Endodermal cell (in vitro differentiated cells): Measurements from ENCODE around the gene ZCCHC4. TPM values are rescaled to one million over a fixed set of nuclear protein-coding genes. Genes with fewer than 3 reads are reported as not detected.

Source experiments
- DNase-seq: peaks from one replicate; pipeline ENCODE4 v3.0.0-alpha.2; 2017
- H3K27ac ChIP-seq: 2 replicates; pipeline ENCODE4 v1.5.1; 2013; ENCODE audit warnings: mild to moderate bottlenecking, low read depth, low read length, moderate library complexity
- H3K27me3 ChIP-seq: 2 replicates; pipeline ENCODE4 v1.6.1; 2013; ENCODE audit warnings: mild to moderate bottlenecking, low read length, moderate library complexity; ENCODE audit not compliant: insufficient read depth, control insufficient read depth, poor library complexity, severe bottlenecking
- H3K36me3 ChIP-seq: 2 replicates; pipeline ENCODE4 v1.7.0; 2013; ENCODE audit warnings: mild to moderate bottlenecking, low read length, moderate library complexity; ENCODE audit not compliant: control insufficient read depth, insufficient read depth
- H3K4me1 ChIP-seq: one replicate; pipeline ENCODE4 v1.7.0; 2013; ENCODE audit warnings: low read length; ENCODE audit not compliant: control insufficient read depth, insufficient read depth
- H3K4me3 ChIP-seq: 2 replicates; pipeline ENCODE4 v1.5.1; 2013; ENCODE audit warnings: mild to moderate bottlenecking, low read length, moderate library complexity
- H3K9ac ChIP-seq: 2 replicates; pipeline ENCODE4 v1.6.1; 2013; ENCODE audit warnings: mild to moderate bottlenecking, low read length, moderate library complexity; ENCODE audit not compliant: poor library complexity, severe bottlenecking; ENCODE audit errors: extremely low read depth
- H3K9me3 ChIP-seq: 2 replicates; pipeline ENCODE4 v1.6.1; 2013; ENCODE audit warnings: mild to moderate bottlenecking, low read length, moderate library complexity; ENCODE audit not compliant: control insufficient read depth
- H3K27ac Mint-ChIP-seq: 2 replicates; pipeline ENCODE4 v1.8.0; 2020; ENCODE audit warnings: mixed read lengths
- H3K27me3 Mint-ChIP-seq: 2 replicates; pipeline ENCODE4 v1.8.0; 2021; ENCODE audit warnings: mild to moderate bottlenecking, mixed read lengths; ENCODE audit not compliant: insufficient read depth
- H3K36me3 Mint-ChIP-seq: 2 replicates; pipeline ENCODE4 v1.8.0; 2020; ENCODE audit warnings: low read depth, mixed read lengths
- H3K4me1 Mint-ChIP-seq: 2 replicates; pipeline ENCODE4 v1.8.0; 2020; ENCODE audit warnings: mixed read lengths
- H3K4me3 Mint-ChIP-seq: 2 replicates; pipeline ENCODE4 v1.8.0; 2020; ENCODE audit warnings: mild to moderate bottlenecking, moderate library complexity, mixed read lengths
- H3K9me3 Mint-ChIP-seq: 2 replicates; pipeline ENCODE4 v1.8.0; 2020; ENCODE audit warnings: mild to moderate bottlenecking, mixed read lengths
- WGBS, 2 experiments: methylation state at CpG; one replicate each; pipeline versions ENCODE4 v1.1.5 to v1.1.7; 2013; ENCODE audit warnings: missing lambda C conversion rate in 2 of 2, mixed read lengths in 1 of 2; ENCODE audit not compliant: insufficient coverage in 1 of 2, insufficient read length in 1 of 2; 5-methylcytosine and 5-hydroxymethylcytosine counted together
- total RNA-seq, 2 donors: library from RNA; stranded (reverse); fragmentation: NEBNext Ultra II Directional in 1 of 2; extraction: Animal tissue kit (Norgen Biotek cat#: 25700) in 1 of 2; gene quantifications; 2 replicates in 1 of 2; 3 replicates in 1 of 2; pipeline ENCODE4 v1.2.1, GENCODE V29; 2021
- TF ChIP-seq, protein P1 (sequence below): fragments of 200-600 bp; sonication (generic); conservative IDR thresholded peaks from 2 replicates; pipeline ENCODE4 v1.5.0; 2021; ENCODE audit warnings: antibody characterized with exemption, mild to moderate bottlenecking

Gene ZCCHC4
- total RNA-seq, 2 donors from 2014 or later: 11.1 to 19.7 TPM

- DNase-seq: no peak
These were observed 93.6 kb downstream of the ZCCHC4 start for GRCh38 chr4:25406081-25406692.

GRCh38 chr4:25410820-25411529, 98.4 kb downstream of the ZCCHC4 start:
- no peak overlapping the region for H3K4me3 Mint-ChIP-seq
- Histone ChIP-seq H3K36me3 (peaks cover 89% of the 10 kb centered on the region), H3K27ac (no peak overlapping the region), H3K4me3 (no peak overlapping the region), H3K4me1 (no peaks in the 10 kb centered on the region), H3K27me3 (no peaks in the 10 kb centered on the region), H3K9me3 (no peaks in the 10 kb centered on the region), H3K9ac (no peak overlapping the region)
- H3K9me3 Mint-ChIP-seq: no peaks in the 10 kb centered on the region
- H3K27me3 Mint-ChIP-seq: no peaks in the 10 kb centered on the region
- WGBS, 2 experiments: 90 to 93% methylated on average over 4 of the region's 4 CpGs
- no peak for DNase-seq
- TF ChIP-seq, protein P1, sequence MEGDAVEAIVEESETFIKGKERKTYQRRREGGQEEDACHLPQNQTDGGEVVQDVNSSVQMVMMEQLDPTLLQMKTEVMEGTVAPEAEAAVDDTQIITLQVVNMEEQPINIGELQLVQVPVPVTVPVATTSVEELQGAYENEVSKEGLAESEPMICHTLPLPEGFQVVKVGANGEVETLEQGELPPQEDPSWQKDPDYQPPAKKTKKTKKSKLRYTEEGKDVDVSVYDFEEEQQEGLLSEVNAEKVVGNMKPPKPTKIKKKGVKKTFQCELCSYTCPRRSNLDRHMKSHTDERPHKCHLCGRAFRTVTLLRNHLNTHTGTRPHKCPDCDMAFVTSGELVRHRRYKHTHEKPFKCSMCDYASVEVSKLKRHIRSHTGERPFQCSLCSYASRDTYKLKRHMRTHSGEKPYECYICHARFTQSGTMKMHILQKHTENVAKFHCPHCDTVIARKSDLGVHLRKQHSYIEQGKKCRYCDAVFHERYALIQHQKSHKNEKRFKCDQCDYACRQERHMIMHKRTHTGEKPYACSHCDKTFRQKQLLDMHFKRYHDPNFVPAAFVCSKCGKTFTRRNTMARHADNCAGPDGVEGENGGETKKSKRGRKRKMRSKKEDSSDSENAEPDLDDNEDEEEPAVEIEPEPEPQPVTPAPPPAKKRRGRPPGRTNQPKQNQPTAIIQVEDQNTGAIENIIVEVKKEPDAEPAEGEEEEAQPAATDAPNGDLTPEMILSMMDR: no peak
- H3K36me3 Mint-ChIP-seq: peaks cover 81% of the 10 kb centered on the region
- H3K4me1 Mint-ChIP-seq: no peaks in the 10 kb centered on the region
- no peak overlapping the region for H3K27ac Mint-ChIP-seq

More at GRCh38 chr4:25406081-25406692, 93.6 kb downstream of the ZCCHC4 start:
- Histone ChIP-seq H3K4me3 (no peak overlapping the region), H3K27ac (no peak overlapping the region), H3K9ac (no peak overlapping the region), H3K9me3 (no peaks in the 10 kb centered on the region), H3K27me3 (no peaks in the 10 kb centered on the region), H3K4me1 (no peaks in the 10 kb centered on the region), H3K36me3 (peaks cover 91% of the 10 kb centered on the region)
- Mint-ChIP-seq H3K36me3 (peaks cover 75% of the 10 kb centered on the region), H3K4me3 (no peak overlapping the region), H3K9me3 (no peaks in the 10 kb centered on the region), H3K4me1 (no peaks in the 10 kb centered on the region), H3K27ac (no peak overlapping the region), H3K27me3 (no peaks in the 10 kb centered on the region)
- TF ChIP-seq, protein P1: no peak
- 95 to 100% methylated on average over 2 to 5 of the region's 5 CpGs for WGBS, 2 experiments

DNA sequence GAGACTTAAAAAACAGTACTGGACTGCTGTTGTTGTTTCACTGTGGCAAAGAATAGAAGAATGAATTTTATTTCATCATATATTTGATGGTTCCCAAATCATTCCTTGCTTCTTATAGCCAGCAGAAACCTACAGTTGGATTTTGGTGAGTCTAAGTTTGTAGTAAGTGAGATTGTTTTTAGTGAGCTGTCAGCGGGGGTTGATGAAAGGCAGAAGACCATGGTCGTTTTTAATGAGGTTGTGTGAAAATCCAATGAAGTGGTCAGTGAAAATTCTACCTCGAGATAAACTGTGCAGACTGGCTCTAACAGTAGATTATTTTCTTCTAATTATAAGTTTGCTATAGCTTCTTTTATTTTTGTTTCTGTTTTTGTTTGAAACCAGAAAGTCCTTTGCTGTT, 100.7 kb downstream of the ZCCHC4 start:
- WGBS, 2 experiments: 94 to 100% methylated on average over 2 to 3 of the region's 3 CpGs
- no peak overlapping the region for H3K27ac ChIP-seq

More for the DNA sequence above, 100.7 kb downstream of the ZCCHC4 start:
- Histone ChIP-seq H3K27me3 (no peaks in the 10 kb centered on the region), H3K9ac (no peak overlapping the region), H3K9me3 (no peaks in the 10 kb centered on the region), H3K4me3 (no peak overlapping the region), H3K36me3 (peaks cover 91% of the 10 kb centered on the region), H3K4me1 (no peaks in the 10 kb centered on the region)
- TF ChIP-seq, protein P1: no peak
- DNase-seq: no peak
- Mint-ChIP-seq H3K36me3 (peaks cover 81% of the 10 kb centered on the region), H3K4me3 (no peak overlapping the region), H3K27me3 (no peaks in the 10 kb centered on the region), H3K27ac (no peak overlapping the region), H3K9me3 (no peaks in the 10 kb centered on the region), H3K4me1 (no peaks in the 10 kb centered on the region)
